Ishikawa (cell line): Measurements from ENCODE around the gene MRPL49.

ENCODE experiments used
- EGR1 ChIP-seq: IDR thresholded peaks from 2 replicates; pipeline ENCODE4 v1.6.1; 2012
- EP300 ChIP-seq: IDR thresholded peaks from 2 replicates; pipeline ENCODE4 v1.6.1; 2012; ENCODE audit warnings: borderline replicate concordance
- MAX ChIP-seq: IDR thresholded peaks from 2 replicates; pipeline ENCODE4 v1.6.1; 2012
- NFIC ChIP-seq: IDR thresholded peaks from 2 replicates; pipeline ENCODE4 v1.6.1; 2012
- REST ChIP-seq: IDR thresholded peaks from 2 replicates; pipeline ENCODE4 v1.6.1; 2012; ENCODE audit warnings: low read depth, mild to moderate bottlenecking
- TAF1 ChIP-seq: IDR thresholded peaks from 2 replicates; pipeline ENCODE4 v1.6.1; 2012; ENCODE audit warnings: low read depth, mild to moderate bottlenecking
- YY1 ChIP-seq: IDR thresholded peaks from 2 replicates; pipeline ENCODE4 v1.6.1; 2012; ENCODE audit warnings: low read depth
- ZBTB7A ChIP-seq: IDR thresholded peaks from 2 replicates; pipeline ENCODE4 v1.6.1; 2012; ENCODE audit warnings: low read depth

- TF ChIP-seq ZBTB7A = no peak
- no peak for TF ChIP-seq TAF1
- TF ChIP-seq EP300 = no peak
- TF ChIP-seq NFIC = no peak
- TF ChIP-seq MAX = no peak
- TF ChIP-seq REST = no peak
- no peak for TF ChIP-seq EGR1
- no peak for TF ChIP-seq YY1
Measured at GRCh38 chr11:65095427-65095826, 26.7 kb upstream of the MRPL49 start.
